T1000 (cell line): ENCODE data around the gene HIVEP3.

Experiments used
- DNase-seq: peaks from one replicate; lab custom pipeline; 2025; ENCODE audit warnings: mixed read lengths; lab: John Stamatoyannopoulos, UW

Gene HIVEP3

GRCh38 chr1:41920658-41921057 is 1.9 kb upstream of the HIVEP3 start:
- DNase-seq: no peak

- no peak for DNase-seq
These were observed 1.2 kb upstream of the HIVEP3 start for GRCh38 chr1:41919764-41920397.

GRCh38 chr1:41919131-41919530 is 409 bp upstream of the HIVEP3 start:
- no peak for DNase-seq

GRCh38 chr1:41917835-41918449 is 780 bp downstream of the HIVEP3 start:
- no peak for DNase-seq

GRCh38 chr1:41917076-41917475 is 1.6 kb downstream of the HIVEP3 start:
- no peak for DNase-seq

- DNase-seq: no peak
These were observed 2.7 kb downstream of the HIVEP3 start for GRCh38 chr1:41915786-41916571.

GRCh38 chr1:41914516-41914915 is 4.2 kb downstream of the HIVEP3 start:
- DNase-seq: no peak

GRCh38 chr1:41913014-41913413 is 5.7 kb downstream of the HIVEP3 start:
- no peak for DNase-seq

GRCh38 chr1:41908288-41908895 is 10.3 kb downstream of the HIVEP3 start:
- no peak for DNase-seq

- DNase-seq: no peak
These were observed 11.3 kb downstream of the HIVEP3 start for GRCh38 chr1:41907446-41907845.

- no peak for DNase-seq
These were observed 11.8 kb downstream of the HIVEP3 start for GRCh38 chr1:41906943-41907342.

- no peak for DNase-seq
These were observed 13.5 kb downstream of the HIVEP3 start for GRCh38 chr1:41905093-41905675.

- no peak for DNase-seq
These were observed 16.1 kb downstream of the HIVEP3 start for GRCh38 chr1:41902664-41903063.

GRCh38 chr1:41902159-41902577 is 16.6 kb downstream of the HIVEP3 start:
- DNase-seq: no peak

GRCh38 chr1:41901551-41901950 is 17.2 kb downstream of the HIVEP3 start:
- DNase-seq: no peak

GRCh38 chr1:41900603-41901444 is 17.9 kb downstream of the HIVEP3 start:
- DNase-seq: no peak

- no peak for DNase-seq
These were observed 20.5 kb downstream of the HIVEP3 start for GRCh38 chr1:41898191-41898713.

GRCh38 chr1:41895552-41895951 is 23.2 kb downstream of the HIVEP3 start:
- no peak for DNase-seq

- no peak for DNase-seq
These were observed 23.8 kb downstream of the HIVEP3 start for GRCh38 chr1:41894808-41895483.

- no peak for DNase-seq
These were observed 24.5 kb downstream of the HIVEP3 start for GRCh38 chr1:41894101-41894807.
